Activated T-cell treated with anti-CD3 and anti-CD28 coated beads for 24 hours (primary cell): ENCODE data around the gene AXIN1.
"Not testable (repeated sequence)": the region's sequence is repeated elsewhere in the genome, so short reads cannot be mapped to it uniquely, and the experiment has no call there.

Experiments used
- DNase-seq: peaks from one replicate; pipeline ENCODE4 v3.0.0-alpha.2; 2020; ENCODE audit warnings: low read depth

AXIN1 gene

GRCh38 chr16:266258-267164 is 86.0 kb downstream of the AXIN1 start:
- DNase-seq, result no peak

GRCh38 chr16:265711-266110 is 86.8 kb downstream of the AXIN1 start:
- no peak for DNase-seq

- DNase-seq, result no peak
These were observed 87.5 kb downstream of the AXIN1 start for GRCh38 chr16:265002-265529.

- DNase-seq, result no peak
These were observed 88.0 kb downstream of the AXIN1 start for GRCh38 chr16:264440-264951.

- DNase-seq, result no peak
These were observed 88.6 kb downstream of the AXIN1 start for GRCh38 chr16:263944-264343.

- no peak for DNase-seq
These were observed 89.2 kb downstream of the AXIN1 start for GRCh38 chr16:263182-263774.

GRCh38 chr16:262121-262745 is 90.3 kb downstream of the AXIN1 start:
- DNase-seq, result no peak

- no peak for DNase-seq
These were observed 91.4 kb downstream of the AXIN1 start for GRCh38 chr16:261031-261691.

GRCh38 chr16:260326-260725 is 92.2 kb downstream of the AXIN1 start:
- DNase-seq, result no peak

- DNase-seq, result no peak
These were observed 92.7 kb downstream of the AXIN1 start for GRCh38 chr16:259814-260253.

GRCh38 chr16:259226-259625 is 93.3 kb downstream of the AXIN1 start:
- no peak for DNase-seq

- not testable (repeated sequence) for DNase-seq
These were observed 94.4 kb downstream of the AXIN1 start for GRCh38 chr16:258091-258490.

- no peak for DNase-seq
These were observed 97.3 kb downstream of the AXIN1 start for GRCh38 chr16:255183-255582.

- DNase-seq, result no peak
These were observed 98.1 kb downstream of the AXIN1 start for GRCh38 chr16:254461-254860.

GRCh38 chr16:253833-254232 is 98.7 kb downstream of the AXIN1 start:
- no peak for DNase-seq

GRCh38 chr16:252366-253337 is 99.9 kb downstream of the AXIN1 start:
- DNase-seq, result no peak

GRCh38 chr16:249431-249830 is 103.1 kb downstream of the AXIN1 start:
- DNase-seq, result no peak

- DNase-seq, result no peak
These were observed 105.5 kb downstream of the AXIN1 start for GRCh38 chr16:247027-247426.

- DNase-seq, result no peak
These were observed 107.4 kb downstream of the AXIN1 start for GRCh38 chr16:245105-245504.

- DNase-seq, result no peak
These were observed 109.2 kb downstream of the AXIN1 start for GRCh38 chr16:243348-243747.

GRCh38 chr16:242281-242680 is 110.2 kb downstream of the AXIN1 start:
- no peak for DNase-seq
